ENCODE measurements around the gene RTP5. TPM values are rescaled to one million over a fixed set of nuclear protein-coding genes. Genes with fewer than 3 reads are reported as not detected.

The RTP5 gene
- total RNA-seq, 4 donors from 2014 or later: not detected

DNA sequence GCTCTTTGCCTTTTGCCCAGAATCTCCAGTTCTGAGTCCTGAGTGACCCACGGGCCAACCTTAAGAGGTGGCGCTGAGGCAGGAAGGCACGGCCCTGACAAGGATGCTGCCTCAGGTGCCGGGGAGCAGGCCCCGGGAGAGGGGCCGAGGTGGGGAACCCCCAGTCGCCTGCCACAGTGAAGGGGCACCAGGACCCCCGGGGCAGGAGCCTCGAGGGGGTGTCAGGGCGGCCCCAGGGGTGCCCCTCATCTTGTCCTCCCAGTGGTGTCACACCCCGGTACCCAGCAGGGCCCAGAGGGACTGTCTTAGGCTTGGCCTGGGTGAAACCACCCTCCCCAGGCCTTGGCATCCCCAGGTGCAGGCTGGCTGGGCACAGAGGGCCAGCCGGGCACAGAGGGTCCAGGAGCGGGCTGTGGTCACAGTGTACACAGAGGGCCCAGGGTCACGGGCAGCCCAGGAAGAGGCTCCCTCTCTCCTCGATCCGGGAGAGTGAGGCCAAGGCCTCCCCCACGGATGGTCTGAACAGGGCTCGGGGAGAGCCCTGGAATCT, 11.9 kb upstream of the RTP5 start:
- H3K9me3 ChIP-seq: no peaks in the 10 kb centered on the region
- H3K36me3 ChIP-seq: no peaks in the 10 kb centered on the region
- H3K4me3 ChIP-seq: peak overlapping the region in 1 of 2 donors; percentile 41
- H3K27me3 ChIP-seq: peaks cover 22% of the 10 kb centered on the region
- no peak for ATAC-seq
- peaks cover 0 to 32% (median 19%) of the 10 kb centered on the region in 3 donors for H3K4me1 ChIP-seq
- WGBS, 2 donors (ENCODE audit: low coverage in 1 of 2): 100% methylated on average over 1 of the region's 18 CpGs; no CpG with 5 or more reads in 1 of the 2 donors
- H3K27ac ChIP-seq: peak overlapping the region in 1 of 4 donors; percentile 85
- TF ChIP-seq POLR2AphosphoS5 (IDR thresholded peaks at IDR 0.05) (no peak), POLR2A (IDR thresholded peaks at IDR 0.05) (no peak), EP300 (IDR thresholded peaks at IDR 0.05) (no peak)
- TF ChIP-seq, protein P1, sequence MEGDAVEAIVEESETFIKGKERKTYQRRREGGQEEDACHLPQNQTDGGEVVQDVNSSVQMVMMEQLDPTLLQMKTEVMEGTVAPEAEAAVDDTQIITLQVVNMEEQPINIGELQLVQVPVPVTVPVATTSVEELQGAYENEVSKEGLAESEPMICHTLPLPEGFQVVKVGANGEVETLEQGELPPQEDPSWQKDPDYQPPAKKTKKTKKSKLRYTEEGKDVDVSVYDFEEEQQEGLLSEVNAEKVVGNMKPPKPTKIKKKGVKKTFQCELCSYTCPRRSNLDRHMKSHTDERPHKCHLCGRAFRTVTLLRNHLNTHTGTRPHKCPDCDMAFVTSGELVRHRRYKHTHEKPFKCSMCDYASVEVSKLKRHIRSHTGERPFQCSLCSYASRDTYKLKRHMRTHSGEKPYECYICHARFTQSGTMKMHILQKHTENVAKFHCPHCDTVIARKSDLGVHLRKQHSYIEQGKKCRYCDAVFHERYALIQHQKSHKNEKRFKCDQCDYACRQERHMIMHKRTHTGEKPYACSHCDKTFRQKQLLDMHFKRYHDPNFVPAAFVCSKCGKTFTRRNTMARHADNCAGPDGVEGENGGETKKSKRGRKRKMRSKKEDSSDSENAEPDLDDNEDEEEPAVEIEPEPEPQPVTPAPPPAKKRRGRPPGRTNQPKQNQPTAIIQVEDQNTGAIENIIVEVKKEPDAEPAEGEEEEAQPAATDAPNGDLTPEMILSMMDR (IDR thresholded peaks at IDR 0.05): no peak

DNA sequence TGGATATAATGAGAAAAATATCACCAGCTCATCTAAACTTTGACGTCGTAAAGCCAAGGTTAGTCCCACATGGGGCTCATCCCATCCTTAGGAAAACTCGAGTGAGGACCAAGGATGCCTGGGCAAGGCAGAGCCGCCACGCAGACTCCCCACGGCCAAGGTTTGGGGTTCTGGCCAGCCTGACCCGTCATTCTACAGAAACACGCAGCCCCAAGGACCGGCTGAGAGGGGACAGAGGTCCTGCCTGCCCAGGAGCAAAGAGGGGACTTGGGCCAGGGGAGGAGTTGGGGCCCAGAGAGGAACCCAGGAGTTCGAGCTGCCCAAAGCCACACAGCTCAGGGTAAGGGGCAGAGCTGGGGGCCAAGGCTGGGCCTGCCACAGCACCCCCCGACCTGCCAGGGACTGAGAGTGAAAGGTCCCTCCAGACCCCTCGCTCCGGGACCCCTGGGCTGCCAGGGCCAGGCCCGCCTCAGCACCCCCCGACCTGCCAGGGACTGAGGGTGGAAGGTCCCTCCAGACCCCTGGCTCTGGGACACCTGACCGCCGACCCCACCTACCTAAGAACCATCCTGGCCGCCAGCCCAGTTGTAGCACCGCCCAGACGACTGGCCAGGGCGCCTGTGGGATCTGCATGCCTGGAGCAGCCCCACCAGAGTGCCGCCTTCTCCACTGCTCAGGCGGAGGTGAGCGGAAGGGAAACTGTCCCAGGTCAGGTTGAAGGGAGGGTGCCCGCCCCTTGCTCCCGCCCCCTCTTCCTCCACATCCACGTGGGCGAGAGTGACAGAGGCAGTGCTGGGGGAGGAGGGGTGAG, 11.1 kb upstream of the RTP5 start, which contains the start of gene PDCD1:
PDCD1 (minus strand) TSS at position 689 of the 811 bp plus-strand sequence; CDS start at position 633, 56 bp downstream.
- peak within 1 kb of the TSS in 3 of 4 donors; percentile 78 to 88 (median 85) for H3K27ac ChIP-seq
- no peaks in the 10 kb centered on the region for H3K36me3 ChIP-seq
- H3K4me3 ChIP-seq: peak within 1 kb of the TSS in 1 of 2 donors; percentile 41
- no peak for TF ChIP-seq POLR2A (IDR thresholded peaks at IDR 0.05)
- TF ChIP-seq POLR2AphosphoS5 (IDR thresholded peaks at IDR 0.05): no peak
- TF ChIP-seq EP300 (IDR thresholded peaks at IDR 0.05): no peak
- TF ChIP-seq, protein P1 (IDR thresholded peaks at IDR 0.05): no peak
- no peaks in the 10 kb centered on the region for H3K9me3 ChIP-seq
- no peak for ATAC-seq
- 79 to 80% methylated on average over 1 to 5 of the region's 28 CpGs for WGBS, 2 donors (ENCODE audit: low coverage in 1 of 2)
- peaks cover 0 to 36% (median 19%) of the 10 kb centered on the region in 3 donors for H3K4me1 ChIP-seq
- peaks cover 30% of the 10 kb centered on the region for H3K27me3 ChIP-seq

DNA sequence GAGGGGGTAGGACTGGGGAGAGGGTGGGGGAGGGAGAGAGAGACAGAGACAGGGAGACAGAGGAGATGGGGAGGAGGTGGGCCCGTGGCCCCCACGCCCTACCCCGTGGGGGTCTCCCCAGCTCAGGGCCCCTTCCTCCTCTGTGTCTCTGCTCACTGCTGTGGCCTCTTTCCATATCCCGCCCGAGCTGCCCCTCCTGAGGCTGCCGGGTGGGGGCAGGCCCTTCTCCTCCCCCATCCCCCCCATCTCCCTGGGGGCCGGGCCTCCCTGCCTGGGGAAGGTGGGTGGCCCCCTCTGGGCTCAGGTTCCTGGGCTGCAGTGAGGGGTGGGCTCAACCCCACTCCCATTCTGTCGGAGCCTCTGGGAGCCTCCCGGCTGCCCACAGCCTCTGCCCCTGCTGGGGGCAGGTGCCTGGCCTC, 10.5 kb upstream of the RTP5 start:
- TF ChIP-seq POLR2A (IDR thresholded peaks at IDR 0.05) (no peak), POLR2AphosphoS5 (IDR thresholded peaks at IDR 0.05) (no peak), EP300 (IDR thresholded peaks at IDR 0.05) (no peak)
- TF ChIP-seq, protein P1 (IDR thresholded peaks at IDR 0.05): no peak
- Histone ChIP-seq H3K27ac (peak overlapping the region in 3 of 4 donors; percentile 78 to 88 (median 85)), H3K36me3 (no peaks in the 10 kb centered on the region), H3K4me3 (peak overlapping the region in 1 of 2 donors; percentile 41), H3K27me3 (peaks cover 36% of the 10 kb centered on the region), H3K4me1 (peaks cover 0 to 40% (median 19%) of the 10 kb centered on the region in 3 donors), H3K9me3 (no peaks in the 10 kb centered on the region)
- 30 to 32% methylated on average over 2 to 5 of the region's 9 CpGs for WGBS, 2 donors (ENCODE audit: low coverage in 1 of 2)
- no peak for ATAC-seq

DNA sequence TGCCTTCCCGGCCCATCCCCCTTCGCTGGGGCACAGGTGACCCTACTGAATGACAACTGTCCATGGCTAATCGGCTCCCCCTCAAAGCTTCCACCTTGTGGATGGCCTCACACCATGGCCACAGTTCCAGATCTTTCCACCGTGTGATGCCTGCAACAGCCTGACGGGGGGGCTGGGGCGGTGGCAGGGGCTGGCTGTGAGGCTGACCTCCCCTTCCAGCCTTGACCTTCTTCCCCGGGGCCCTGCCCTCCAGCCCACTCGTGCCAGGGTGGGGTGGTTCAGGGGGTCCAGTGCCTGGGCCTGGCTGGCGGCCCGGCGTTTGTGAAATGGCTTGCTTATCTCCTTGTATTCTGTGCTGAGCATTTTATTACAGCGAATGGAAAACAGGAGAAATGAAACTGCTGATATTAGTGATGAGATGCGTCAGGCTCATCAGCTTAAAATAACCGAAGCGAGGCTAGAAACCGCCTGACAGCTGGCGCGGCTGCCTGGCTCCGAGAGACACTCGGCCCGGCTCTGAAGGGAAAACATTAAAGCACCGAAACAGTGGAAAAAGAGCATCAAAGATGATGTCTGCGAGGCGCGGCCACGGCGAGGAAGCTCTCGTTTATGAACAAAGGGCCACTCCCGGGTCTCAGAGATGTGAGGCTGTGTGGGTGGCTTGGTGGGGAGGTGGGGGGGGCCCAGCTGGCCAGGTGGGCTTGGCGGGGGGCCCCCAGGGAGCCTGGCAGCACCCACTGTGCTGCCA, 9.9 kb upstream of the RTP5 start:
- Histone ChIP-seq H3K27me3 (peaks cover 42% of the 10 kb centered on the region), H3K9me3 (no peaks in the 10 kb centered on the region), H3K36me3 (no peaks in the 10 kb centered on the region), H3K27ac (peak overlapping the region in 3 of 4 donors; percentile 78 to 88 (median 85)), H3K4me3 (peak overlapping the region in 1 of 2 donors; percentile 41), H3K4me1 (peaks cover 0 to 38% (median 17%) of the 10 kb centered on the region in 3 donors)
- ATAC-seq: peak; percentile 61
- TF ChIP-seq POLR2A (IDR thresholded peaks at IDR 0.05): no peak
- no peak for TF ChIP-seq EP300 (IDR thresholded peaks at IDR 0.05)
- no peak for TF ChIP-seq POLR2AphosphoS5 (IDR thresholded peaks at IDR 0.05)
- TF ChIP-seq, protein P1 (IDR thresholded peaks at IDR 0.05): peak in 1 of 4 experiments; percentile 7
- 5 to 29% methylated on average over 15 to 19 of the region's 30 CpGs for WGBS, 2 donors (ENCODE audit: low coverage in 1 of 2)

All from gastroesophageal sphincter (tissue), 4 donors.